NCI-H1694 treated with DMSO at 0.1 percent for 48 hours (cell line): ENCODE measurements around the gene LILRB4.
"Not testable (repeated sequence)": the region's sequence is repeated elsewhere in the genome, so short reads cannot be mapped to it uniquely, and the experiment has no call there.

ENCODE experiments used
- DNase-seq: peaks from one replicate; lab custom pipeline; 2025; lab: John Stamatoyannopoulos, UW

The LILRB4 gene

GRCh38 chr19:54694648-54695047 is 31.9 kb downstream of the LILRB4 start:
- DNase-seq = no peak

DNA sequence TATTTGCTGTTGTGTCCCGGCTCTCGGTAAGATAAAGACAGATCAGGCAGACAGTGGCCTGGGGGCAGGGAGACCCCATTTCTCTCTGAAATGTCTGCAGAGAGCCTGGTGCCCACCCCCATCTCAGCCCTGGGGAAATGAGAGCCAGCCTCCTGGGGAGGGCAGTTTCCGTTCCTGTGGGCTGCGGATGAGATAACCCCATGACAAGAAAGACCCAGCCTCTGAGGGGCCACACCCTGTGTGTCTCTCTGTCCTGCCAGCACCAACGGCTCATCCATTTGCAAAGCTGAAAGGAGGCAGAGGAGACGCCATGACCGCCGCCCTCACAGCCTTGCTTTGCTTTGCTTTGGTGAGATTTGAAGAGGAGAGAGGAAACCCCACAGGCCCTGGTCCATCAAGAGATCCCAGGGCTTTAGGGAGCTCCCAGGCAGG is 33.3 kb downstream of the LILRB4 start:
- no peak for DNase-seq

DNA sequence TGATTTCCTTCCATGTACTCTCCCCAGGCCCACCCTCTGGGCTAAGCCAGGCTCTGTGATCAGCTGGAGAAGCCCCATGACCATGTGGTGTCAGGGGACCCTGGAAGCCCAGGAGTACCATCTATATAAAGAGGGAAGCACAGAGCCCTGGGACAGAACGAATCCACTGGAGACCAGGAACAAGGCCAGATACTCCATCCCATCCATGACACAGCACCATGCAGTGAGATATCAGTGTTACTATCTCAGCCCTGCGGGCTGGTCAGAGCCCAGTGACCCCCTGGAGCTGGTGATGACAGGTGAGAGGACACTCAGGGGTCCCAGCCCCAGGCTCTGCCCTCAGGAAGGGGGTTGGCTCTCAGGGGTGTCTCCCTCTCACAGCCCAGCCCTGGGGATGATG is 34.0 kb downstream of the LILRB4 start:
- DNase-seq = no peak

- not testable (repeated sequence) for DNase-seq
Measured at GRCh38 chr19:54697716-54698115, 34.9 kb downstream of the LILRB4 start.

- DNase-seq = no peak
Measured at GRCh38 chr19:54704928-54705327, 42.1 kb downstream of the LILRB4 start.

- DNase-seq = no peak
Measured at GRCh38 chr19:54707962-54708361, 45.2 kb downstream of the LILRB4 start.

DNA sequence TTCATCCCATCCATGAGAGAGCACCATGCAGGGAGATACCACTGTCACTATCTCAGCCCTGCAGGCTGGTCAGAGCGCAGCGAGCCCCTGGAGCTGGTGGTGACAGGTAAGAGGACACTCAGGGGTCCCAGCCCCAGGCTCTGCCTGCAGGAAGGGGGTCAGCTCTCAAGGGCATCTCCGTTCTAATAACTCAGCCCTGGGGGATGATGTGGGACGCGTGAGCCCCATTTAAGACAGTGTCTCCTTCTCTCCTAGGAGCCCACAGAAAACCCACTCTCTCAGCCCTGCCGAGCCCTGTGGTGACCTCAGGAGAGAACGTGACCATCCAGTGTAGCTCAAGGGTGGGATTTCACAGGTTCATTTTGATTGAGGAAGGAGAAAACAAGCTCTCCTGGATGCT is 46.0 kb downstream of the LILRB4 start:
- peak; percentile 99 for DNase-seq

DNA sequence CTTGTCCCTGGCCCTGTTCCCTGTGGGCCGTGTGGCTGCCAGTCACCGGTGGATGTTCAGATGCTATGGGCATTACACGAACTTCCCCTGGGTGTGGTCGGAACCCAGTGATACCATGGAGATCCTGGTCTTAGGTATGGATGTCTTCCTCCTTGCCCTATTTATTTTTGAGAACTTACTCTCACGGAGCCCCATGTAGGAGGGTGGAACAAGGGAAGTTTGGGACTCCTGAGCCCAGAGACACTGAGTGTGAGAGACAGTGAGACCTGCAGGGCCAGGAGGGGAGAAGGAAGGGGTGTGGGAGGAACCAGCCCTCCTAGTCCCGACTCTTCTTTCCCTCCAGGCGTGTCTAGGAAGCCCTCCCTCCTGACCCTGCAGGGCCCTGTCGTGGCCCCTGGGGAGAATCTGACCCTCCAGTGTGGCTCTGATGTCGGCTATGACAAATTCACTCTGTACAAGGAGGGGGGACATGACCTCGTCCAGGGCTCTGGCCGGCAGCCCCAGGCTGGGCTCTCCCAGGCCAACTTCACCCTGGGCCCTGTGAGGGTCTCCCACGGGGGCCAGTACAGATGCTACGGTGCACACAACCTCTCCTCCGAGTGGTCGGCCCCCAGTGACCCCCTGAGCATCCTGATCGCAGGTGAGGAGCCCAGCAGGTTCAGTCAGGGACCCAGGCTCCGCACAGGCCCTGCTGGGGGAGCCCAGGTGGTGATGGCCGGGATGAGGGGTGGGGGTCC is 46.6 kb downstream of the LILRB4 start:
- no peak for DNase-seq

DNA sequence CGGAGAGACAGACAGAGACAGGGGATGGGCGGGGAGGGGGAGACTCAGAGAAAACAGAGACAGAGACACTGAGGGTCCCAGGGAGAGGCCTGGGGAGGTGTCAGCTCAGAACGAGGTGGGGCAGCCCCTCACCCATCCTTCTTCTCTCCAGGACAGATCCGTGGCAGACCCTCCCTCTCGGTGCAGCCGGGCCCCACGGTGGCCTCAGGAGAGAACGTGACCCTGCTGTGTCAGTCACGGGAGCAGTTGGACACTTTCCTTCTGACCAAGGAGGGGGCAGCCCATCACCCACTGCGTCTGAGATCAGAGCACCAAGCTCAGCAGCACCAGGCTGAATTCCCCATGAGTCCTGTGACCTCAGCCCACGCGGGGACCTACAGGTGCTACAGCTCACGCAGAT is 47.2 kb downstream of the LILRB4 start:
- not testable (repeated sequence) for DNase-seq
